Retinal pigment epithelial cell (primary cell): ENCODE measurements around the gene WDR33.

Experiments used
- DNase-seq: peaks from one replicate; pipeline ENCODE4 v3.0.0-alpha.2; 2010; ENCODE audit warnings: low read depth
- H3K4me3 ChIP-seq: 2 replicates; pipeline ENCODE4 v1.5.1; 2011; ENCODE audit warnings: mild to moderate bottlenecking, low read length, control low read depth, moderate library complexity
- TF ChIP-seq, protein P1 (sequence below): conservative IDR thresholded peaks from 2 replicates; pipeline ENCODE4 v1.5.1; 2011; ENCODE audit warnings: low read depth, low read length, control low read depth, inconsistent platforms

WDR33 gene

DNA sequence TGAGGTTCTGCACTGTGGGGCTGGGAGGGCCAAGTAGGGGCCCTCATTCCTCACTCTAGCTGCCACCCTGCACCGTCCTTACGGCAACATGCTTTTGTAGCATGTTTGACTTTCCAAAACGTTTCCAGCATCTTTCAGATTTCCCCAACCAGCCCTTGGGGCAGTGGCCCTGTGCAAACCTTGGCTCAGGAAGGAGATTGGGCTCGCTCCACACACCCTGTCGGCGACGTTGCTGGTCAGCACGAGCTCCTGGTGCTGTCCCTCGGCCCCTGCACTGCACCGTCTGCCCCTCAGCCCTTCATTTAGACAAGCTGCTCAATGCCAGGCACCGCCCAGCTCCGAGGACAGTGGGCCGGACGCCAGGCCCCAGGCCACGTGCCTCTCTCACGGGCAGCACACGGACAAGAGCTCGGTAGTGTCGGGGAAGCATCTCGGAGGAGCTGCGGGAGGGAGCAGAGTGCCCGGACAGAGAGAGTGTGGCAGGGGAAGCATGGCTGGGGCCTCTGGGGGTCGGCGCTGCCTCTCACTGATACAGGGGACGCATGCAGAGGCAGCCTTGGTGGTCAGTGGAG lies 158.1 kb downstream of the WDR33 start:
- DNase-seq, result no peak
- TF ChIP-seq, protein P1, sequence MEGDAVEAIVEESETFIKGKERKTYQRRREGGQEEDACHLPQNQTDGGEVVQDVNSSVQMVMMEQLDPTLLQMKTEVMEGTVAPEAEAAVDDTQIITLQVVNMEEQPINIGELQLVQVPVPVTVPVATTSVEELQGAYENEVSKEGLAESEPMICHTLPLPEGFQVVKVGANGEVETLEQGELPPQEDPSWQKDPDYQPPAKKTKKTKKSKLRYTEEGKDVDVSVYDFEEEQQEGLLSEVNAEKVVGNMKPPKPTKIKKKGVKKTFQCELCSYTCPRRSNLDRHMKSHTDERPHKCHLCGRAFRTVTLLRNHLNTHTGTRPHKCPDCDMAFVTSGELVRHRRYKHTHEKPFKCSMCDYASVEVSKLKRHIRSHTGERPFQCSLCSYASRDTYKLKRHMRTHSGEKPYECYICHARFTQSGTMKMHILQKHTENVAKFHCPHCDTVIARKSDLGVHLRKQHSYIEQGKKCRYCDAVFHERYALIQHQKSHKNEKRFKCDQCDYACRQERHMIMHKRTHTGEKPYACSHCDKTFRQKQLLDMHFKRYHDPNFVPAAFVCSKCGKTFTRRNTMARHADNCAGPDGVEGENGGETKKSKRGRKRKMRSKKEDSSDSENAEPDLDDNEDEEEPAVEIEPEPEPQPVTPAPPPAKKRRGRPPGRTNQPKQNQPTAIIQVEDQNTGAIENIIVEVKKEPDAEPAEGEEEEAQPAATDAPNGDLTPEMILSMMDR, result no peak
- no peak overlapping the region for H3K4me3 ChIP-seq

DNA sequence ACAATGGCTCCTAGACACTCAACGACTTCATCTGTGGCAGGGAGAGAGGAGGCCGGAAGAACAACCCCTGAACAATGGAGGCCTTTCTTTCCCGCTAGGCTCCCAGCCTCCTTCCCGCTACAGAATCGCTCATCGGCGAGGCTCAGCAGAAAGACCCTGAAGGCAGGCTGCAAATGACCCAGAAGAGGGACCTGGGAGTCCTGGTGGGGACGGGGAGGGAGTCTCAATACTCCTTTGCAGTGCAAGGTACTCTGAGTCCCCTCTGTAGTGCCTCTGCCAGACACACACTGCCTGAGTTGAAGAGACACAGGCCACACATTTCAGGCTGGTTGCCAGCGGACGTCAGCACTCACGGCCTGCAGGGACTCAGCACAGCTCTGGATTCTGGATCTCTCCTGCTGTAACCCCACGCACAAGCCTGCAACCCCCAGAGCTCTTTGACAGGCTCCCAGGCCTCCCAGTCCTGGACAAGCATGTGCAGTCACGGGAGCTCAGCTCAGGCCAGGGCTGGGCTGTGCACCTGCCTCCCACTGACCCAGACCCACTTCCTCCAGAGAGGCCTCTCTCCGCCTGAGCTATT lies 158.9 kb downstream of the WDR33 start:
- DNase-seq, result no peak
- TF ChIP-seq, protein P1, result no peak
- no peak overlapping the region for H3K4me3 ChIP-seq

DNA sequence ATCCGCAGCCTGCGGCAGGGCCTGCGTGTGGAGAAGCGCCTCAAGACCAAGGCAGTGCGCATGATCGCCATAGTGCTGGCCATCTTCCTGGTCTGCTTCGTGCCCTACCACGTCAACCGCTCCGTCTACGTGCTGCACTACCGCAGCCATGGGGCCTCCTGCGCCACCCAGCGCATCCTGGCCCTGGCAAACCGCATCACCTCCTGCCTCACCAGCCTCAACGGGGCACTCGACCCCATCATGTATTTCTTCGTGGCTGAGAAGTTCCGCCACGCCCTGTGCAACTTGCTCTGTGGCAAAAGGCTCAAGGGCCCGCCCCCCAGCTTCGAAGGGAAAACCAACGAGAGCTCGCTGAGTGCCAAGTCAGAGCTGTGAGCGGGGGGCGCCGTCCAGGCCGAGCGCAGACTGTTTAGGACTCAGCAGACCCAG lies 159.6 kb downstream of the WDR33 start:
- no peak for DNase-seq
- H3K4me3 ChIP-seq, result no peak overlapping the region
- TF ChIP-seq, protein P1, result no peak
